Dedifferentiated amniotic fluid mesenchymal stem cell (primary cell): ENCODE measurements around the gene ADAR.

Source experiments
- DNase-seq: peaks from one replicate; pipeline ENCODE4 v3.0.0-alpha.2; 2016; ENCODE audit errors: extremely low spot score

ADAR gene

GRCh38 chr1:154615411-154615810 lies 7.4 kb upstream of the ADAR start:
- no peak for DNase-seq

DNA sequence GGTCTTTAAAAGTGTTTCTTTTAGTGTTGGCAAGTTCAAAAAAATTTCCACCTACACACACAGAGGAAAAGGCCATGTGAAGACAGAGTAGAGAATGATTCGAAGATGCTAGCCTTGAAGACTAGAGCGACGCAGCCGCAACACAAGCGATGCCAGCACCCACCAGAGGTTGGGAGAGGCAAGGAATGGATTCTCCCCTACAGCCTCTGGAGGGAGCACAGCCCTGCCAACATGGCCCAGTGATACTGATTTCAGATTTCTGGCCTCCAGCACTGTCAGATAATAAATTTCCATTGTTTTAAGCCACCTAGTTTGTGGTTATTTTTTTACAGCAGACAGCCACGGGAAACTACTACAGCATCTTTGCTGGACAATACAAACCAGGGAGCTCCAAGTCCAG lies 6.9 kb upstream of the ADAR start:
- no peak for DNase-seq

GRCh38 chr1:154614247-154614646 lies 6.3 kb upstream of the ADAR start:
- DNase-seq, result no peak

- no peak for DNase-seq
Measured at GRCh38 chr1:154611150-154611862, 3.3 kb upstream of the ADAR start.

DNA sequence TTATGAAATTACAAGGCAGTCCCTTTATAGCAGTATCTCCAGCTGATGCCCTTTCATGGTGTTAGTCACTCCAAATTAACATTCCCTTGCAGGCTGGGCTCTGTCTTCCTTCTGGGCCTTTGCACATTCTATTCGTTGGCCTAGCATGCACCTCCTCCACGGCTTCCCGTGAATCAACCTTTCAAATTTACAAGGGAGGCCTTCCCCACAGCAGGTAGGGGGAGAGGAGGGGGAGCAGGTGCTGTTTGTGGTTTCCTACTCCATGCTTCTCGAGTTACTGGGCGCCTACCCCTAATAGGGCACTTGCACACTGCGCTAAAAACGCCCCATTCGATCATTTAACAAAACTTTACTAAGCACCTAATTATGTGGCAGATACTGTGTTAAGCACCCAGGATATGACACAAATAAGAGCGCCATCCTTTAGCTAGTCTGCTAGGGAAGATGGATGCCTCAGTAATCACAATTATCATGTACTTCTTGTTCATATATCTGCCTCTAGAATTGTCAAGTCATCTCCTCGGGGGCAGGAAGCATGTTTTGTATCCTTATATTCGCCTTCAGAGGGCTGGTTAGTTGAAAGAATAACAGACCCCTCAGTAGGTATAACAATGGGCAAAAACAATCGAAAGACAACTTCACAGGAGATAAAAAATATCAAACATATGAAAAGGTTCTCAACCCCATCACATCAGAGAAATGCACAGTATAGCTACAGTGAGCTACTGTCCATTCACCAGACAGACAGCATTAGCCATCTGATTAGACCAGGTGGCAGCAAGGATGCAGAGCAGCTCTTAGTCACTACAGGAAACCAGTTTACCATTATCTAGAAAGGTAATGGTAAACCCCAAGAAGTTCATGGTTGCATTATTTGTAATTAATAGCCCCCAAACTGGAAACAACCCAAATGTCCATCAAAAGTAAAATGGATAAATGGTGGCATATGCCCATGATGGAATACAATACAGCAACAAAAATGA lies 1.7 kb upstream of the ADAR start:
- DNase-seq, result no peak

DNA sequence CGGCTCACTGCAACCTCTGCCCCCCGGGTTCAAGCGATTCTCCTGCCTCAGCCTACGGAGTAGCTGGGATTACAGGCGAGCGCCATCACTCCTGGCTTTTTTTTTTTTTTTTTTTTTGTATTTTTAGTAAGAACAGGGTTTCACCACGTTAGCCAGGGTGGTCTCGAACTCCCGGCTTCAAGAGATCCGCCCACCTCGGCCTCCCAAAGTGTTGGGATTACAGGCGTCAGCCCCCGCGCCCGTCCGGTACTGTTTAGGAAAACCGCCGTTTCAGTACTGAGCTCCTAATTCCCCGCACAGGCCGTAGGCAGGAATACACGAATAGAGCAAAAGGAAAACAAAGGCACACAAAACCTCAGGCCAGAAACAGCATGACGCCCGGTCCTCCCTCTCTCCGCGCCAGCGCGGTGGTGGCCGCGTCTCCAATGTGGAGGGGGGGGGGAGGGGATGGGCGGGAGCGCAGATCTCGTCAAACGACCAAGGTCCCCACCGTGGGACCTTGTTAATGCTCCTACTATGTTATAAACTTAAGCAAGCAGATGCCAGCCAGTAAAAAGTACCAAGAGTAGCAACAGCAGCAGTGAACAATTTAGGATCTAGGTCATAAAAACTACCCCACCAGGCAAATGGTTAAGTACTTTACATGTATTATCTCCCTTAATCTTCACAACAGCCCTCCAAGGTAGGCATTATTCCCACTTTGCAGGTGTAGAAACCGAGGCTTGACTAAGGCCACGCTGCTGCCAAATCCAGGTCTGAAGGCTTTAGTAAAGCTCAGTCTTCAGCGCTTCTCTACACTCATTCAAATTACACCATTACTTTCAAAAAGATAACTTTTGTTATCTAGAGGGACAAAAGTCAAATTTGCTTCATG lies 648 bp upstream of the ADAR start:
- DNase-seq, result peak; percentile 48

GRCh38 chr1:154607106-154607608 lies 829 bp downstream of the ADAR start:
- DNase-seq, result peak; percentile 40

GRCh38 chr1:154605534-154605933 lies 2.5 kb downstream of the ADAR start:
- DNase-seq, result no peak

GRCh38 chr1:154603317-154603716 lies 4.7 kb downstream of the ADAR start:
- DNase-seq, result no peak

DNA sequence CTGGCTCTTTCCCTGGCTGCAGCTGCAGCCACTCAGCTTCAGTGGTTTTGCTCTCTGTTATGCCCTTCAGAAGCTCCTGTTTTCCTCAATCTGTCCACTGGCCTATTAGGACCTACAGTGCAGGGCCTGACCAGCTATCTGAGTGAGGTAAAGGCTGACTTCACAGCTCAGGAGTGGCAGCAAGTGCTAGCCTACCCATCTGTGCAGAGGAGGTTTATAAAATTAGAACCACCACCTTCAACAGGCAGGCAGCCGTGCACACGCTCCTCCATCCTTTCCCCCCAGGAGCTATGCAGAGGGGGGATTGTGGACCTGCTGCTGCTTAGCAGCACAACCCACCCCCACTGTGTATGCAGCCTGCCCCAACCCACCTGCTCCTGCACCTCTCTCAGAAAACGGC lies 8.3 kb downstream of the ADAR start:
- DNase-seq, result no peak

DNA sequence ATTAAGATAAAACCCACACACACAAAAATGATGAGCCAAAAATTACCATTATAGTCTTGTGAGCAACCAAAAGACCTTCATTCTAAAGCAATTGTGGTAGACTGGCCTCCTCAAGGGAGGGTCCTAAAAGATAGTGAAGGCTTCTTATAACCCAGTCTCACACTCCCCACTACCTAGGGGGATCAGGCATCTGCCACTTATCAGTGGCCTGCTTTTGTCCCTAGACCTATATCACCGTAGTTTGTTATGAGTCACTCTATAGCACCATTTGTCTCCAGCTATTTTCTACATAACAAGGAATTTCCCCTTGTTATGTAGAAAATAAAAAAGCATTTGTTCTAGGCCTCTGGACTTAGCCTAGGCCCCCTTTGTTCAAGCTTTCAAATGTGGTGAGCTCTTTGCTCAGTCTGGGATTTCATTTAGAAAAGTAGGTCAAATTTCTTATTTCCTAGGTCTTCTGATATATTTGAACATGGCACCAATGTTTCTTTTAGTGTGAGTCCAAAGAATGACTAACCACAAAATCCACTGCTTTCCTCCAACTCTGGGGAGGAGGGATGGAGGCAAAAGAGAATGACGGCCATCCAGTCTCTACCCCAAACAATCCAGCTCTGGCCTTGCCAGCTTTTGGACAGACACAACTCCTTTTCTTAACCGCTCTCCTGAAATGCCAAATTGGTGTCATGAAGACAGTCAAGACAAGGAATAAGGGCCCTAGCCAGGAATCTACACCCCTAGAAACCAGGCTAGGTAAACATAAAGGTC lies 8.9 kb downstream of the ADAR start:
- DNase-seq, result no peak

GRCh38 chr1:154595621-154596020 lies 12.4 kb downstream of the ADAR start:
- no peak for DNase-seq

- DNase-seq, result no peak
Measured at GRCh38 chr1:154594811-154595210, 13.2 kb downstream of the ADAR start.

DNA sequence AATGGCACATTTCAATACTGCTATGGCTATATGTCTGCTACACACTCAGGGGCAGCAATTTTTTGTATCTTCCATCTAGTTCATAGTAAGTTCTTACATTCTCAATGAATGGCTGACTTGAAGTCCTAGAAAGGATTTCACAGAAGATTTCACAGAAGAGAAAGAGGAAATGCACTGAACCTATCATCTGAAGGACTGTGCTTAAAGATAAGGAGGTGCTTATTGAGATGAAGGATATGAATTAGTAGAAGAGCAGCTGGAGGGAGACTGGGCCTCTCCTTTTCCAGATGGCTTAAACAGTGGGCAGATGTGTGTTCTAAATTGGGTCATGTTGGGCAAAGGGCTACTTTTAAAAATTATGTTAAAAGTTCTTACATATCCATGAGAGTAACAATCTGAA lies 14.6 kb downstream of the ADAR start:
- no peak for DNase-seq

- no peak for DNase-seq
Measured at GRCh38 chr1:154591206-154591605, 16.8 kb downstream of the ADAR start.

GRCh38 chr1:154590756-154591155 lies 17.2 kb downstream of the ADAR start:
- DNase-seq, result no peak

GRCh38 chr1:154589780-154590179 lies 18.2 kb downstream of the ADAR start:
- DNase-seq, result no peak

DNA sequence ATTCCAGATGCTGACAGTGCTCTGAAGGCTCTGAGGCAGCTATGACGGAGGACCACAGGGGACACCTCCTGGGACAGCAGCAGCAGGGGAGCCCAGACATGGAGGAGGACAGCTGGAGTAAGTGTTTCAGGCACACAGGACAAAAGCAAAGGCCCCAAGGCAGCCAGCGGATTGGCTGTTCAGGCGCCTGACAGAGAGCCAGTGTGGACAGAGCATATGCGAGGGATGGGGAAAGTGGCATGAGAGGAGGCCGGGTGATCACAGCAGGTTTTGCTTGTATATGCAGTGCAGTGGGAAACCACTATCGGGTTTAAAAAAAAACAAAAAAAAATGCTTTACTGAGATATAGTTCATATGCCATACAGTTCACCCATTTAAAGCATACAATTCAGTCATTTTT lies 21.3 kb downstream of the ADAR start:
- DNase-seq, result no peak

DNA sequence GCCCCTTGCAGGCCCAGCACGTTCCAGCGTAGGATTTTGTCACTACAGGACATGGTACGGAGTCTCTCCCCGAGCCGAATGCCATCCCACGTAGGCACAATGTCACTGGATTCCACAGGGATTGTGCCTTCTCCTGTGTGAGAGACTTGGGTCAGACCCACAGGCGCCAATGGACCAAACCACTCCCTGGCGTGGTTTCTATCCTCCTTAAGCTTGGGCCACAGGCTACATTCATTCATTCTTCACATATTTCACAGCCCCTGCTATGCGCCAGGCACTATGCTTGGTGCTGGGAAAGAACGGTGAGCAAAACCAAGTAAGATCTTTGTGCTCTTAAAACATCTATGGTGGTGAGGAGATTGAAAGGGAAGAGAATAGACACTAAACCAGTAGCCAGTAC lies 21.8 kb downstream of the ADAR start:
- no peak for DNase-seq

- no peak for DNase-seq
Measured at GRCh38 chr1:154584267-154584994, 23.6 kb downstream of the ADAR start.
